ENCODE measurements around the gene SMIM41. TPM values are rescaled to one million over a fixed set of nuclear protein-coding genes. Genes with fewer than 3 reads are reported as not detected.

The SMIM41 gene
- total and polyA plus RNA-seq, 2 experiments from 2014 or later = not detected

DNA sequence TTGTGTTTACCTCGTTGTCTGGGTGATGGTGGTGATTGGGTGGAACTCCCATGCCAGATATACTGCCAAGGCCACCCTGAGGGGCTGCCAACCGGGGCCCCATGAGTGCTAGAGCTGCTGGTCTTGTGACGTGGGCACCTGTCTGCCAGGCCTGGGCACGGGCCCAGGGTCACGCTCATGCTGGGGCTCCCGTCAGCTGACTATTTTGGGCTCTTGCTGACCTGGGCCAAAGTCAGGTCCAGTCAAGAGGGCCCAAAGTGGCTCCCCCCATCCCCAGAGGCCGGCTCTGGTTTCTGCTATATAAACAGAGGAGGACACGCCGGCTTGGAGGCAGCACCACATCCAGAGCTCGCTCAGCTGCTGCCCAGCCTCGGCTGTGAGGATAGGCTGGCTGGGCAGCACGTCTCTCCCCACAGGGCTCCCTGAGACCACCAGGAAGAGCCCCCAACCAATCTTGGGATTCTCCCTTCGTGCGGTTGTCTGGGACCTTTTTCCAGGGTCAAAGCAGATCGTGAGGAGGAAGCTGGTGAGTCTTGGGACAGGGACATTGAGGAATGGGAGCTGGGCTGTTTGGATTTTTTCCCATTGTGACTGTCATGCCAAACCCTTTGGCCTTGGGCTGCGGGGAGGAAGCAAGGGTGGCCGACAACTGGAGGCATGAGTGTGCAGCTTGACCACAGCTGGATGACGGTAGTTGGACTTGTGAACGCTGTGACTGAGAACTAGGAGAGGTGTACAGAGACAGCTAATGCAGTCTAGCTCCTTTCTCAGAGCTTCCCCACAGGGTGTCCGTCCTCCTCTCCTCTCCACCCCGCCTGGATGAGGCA, 35.9 kb upstream of the SMIM41 start:
- peaks cover 22% of the 10 kb centered on the region; the same call in 1 of the 2 replicates for H3F3A ChIP-seq (ENCODE audit: insufficient read depth)
- DNase-seq = peak; percentile 81
- H3K36me3 ChIP-seq (ENCODE audit: low read depth) = no peaks in the 10 kb centered on the region
- peaks cover 6% of the 10 kb centered on the region for H3K79me2 ChIP-seq (ENCODE audit: insufficient read depth)
- no peaks in the 10 kb centered on the region for H3K27me3 ChIP-seq (replicated peaks; ENCODE audit: insufficient read depth)
- no peaks in the 10 kb centered on the region for H3K9me3 ChIP-seq (ENCODE audit: low read depth)
- peak overlapping the region; percentile 65 for H3K4me2 ChIP-seq (ENCODE audit: unreplicated experiment)
- TF ChIP-seq EZH2 (IDR thresholded peaks at IDR 0.05; ENCODE audit: insufficient read depth, poor library complexity, severe bottlenecking) (no peak), EZH2phosphoT487 (IDR thresholded peaks at IDR 0.05; ENCODE audit: insufficient read depth, low read depth) (no peak)
- H3K4me3 ChIP-seq = no peak overlapping the region
- 52 to 59% methylated on average over 17 to 21 of the region's 21 CpGs for WGBS, 2 experiments (ENCODE audit: low coverage in 1 of 2, low lambda C conversion rate in 2 of 2, missing lambda C conversion rate in 2 of 2)
- no peak overlapping the region for H2AFZ ChIP-seq
- H3K27ac ChIP-seq = peak overlapping the region; percentile 98
- no peaks in the 10 kb centered on the region for H4K20me1 ChIP-seq (ENCODE audit: insufficient read depth)
- H3K9ac ChIP-seq = peak overlapping the region; percentile 87
- peaks cover 19% of the 10 kb centered on the region for H3K4me1 ChIP-seq (ENCODE audit: insufficient read depth)
- in situ Hi-C loops (cut with MboI) = no loop called here
- no peaks in the 10 kb centered on the region for H3K9me2 ChIP-seq (ENCODE audit: insufficient read depth)

GRCh38 chr12:52044292-52044983, 35.1 kb upstream of the SMIM41 start:
- WGBS, 2 experiments (ENCODE audit: low coverage in 1 of 2, low lambda C conversion rate in 2 of 2, missing lambda C conversion rate in 2 of 2) = 22 to 23% methylated on average over 18 of the region's 18 CpGs
- Histone ChIP-seq H3K4me3 (0 out of 2 replicates have a peak overlapping the region, but pooled peaks have one; percentile 24), H3K4me1 (ENCODE audit: insufficient read depth) (peaks cover 19% of the 10 kb centered on the region), H3K9me3 (ENCODE audit: low read depth) (no peaks in the 10 kb centered on the region), H3K36me3 (ENCODE audit: low read depth) (no peaks in the 10 kb centered on the region), H4K20me1 (ENCODE audit: insufficient read depth) (no peaks in the 10 kb centered on the region), H3K27ac (peak overlapping the region; percentile 98), H3K27me3 (replicated peaks; ENCODE audit: insufficient read depth) (no peaks in the 10 kb centered on the region), H3K4me2 (ENCODE audit: unreplicated experiment) (peak overlapping the region; percentile 65), H3K9ac (peak overlapping the region; percentile 87), H2AFZ (no peak overlapping the region), H3F3A (ENCODE audit: insufficient read depth) (peaks cover 16% of the 10 kb centered on the region; the same call in 1 of the 2 replicates), H3K9me2 (ENCODE audit: insufficient read depth) (no peaks in the 10 kb centered on the region), H3K79me2 (ENCODE audit: insufficient read depth) (no peaks in the 10 kb centered on the region; the same call in 1 of the 2 replicates)
- peak; percentile 94 for DNase-seq
- TF ChIP-seq EZH2 (IDR thresholded peaks at IDR 0.05; ENCODE audit: insufficient read depth, poor library complexity, severe bottlenecking) (no peak), EZH2phosphoT487 (IDR thresholded peaks at IDR 0.05; ENCODE audit: insufficient read depth, low read depth) (no peak)
- in situ Hi-C loops (cut with MboI) = no loop called here

- H3K27ac ChIP-seq = no peak overlapping the region
These were observed 33.7 kb upstream of the SMIM41 start for GRCh38 chr12:52045794-52046199.

GRCh38 chr12:52046859-52047258, 32.6 kb upstream of the SMIM41 start:
- peaks cover 30% of the 10 kb centered on the region for H3K4me1 ChIP-seq (ENCODE audit: insufficient read depth)
- peaks cover 5% of the 10 kb centered on the region for H3K79me2 ChIP-seq (ENCODE audit: insufficient read depth)
- no peaks in the 10 kb centered on the region for H4K20me1 ChIP-seq (ENCODE audit: insufficient read depth)
- WGBS, 2 experiments (ENCODE audit: low coverage in 1 of 2, low lambda C conversion rate in 2 of 2, missing lambda C conversion rate in 2 of 2) = 92 to 98% methylated on average over 7 of the region's 7 CpGs
- no peak overlapping the region for H3K4me2 ChIP-seq (ENCODE audit: unreplicated experiment)
- H3K9me3 ChIP-seq (ENCODE audit: low read depth) = no peaks in the 10 kb centered on the region
- no peak for DNase-seq
- H3K9me2 ChIP-seq (ENCODE audit: insufficient read depth) = no peaks in the 10 kb centered on the region
- H3K27me3 ChIP-seq (replicated peaks; ENCODE audit: insufficient read depth) = no peaks in the 10 kb centered on the region
- peaks cover 21% of the 10 kb centered on the region for H3F3A ChIP-seq (ENCODE audit: insufficient read depth)
- TF ChIP-seq EZH2 (IDR thresholded peaks at IDR 0.05; ENCODE audit: insufficient read depth, poor library complexity, severe bottlenecking) (no peak), EZH2phosphoT487 (IDR thresholded peaks at IDR 0.05; ENCODE audit: insufficient read depth, low read depth) (no peak)
- no peak overlapping the region for H3K27ac ChIP-seq
- H3K9ac ChIP-seq = no peak overlapping the region
- H3K36me3 ChIP-seq (ENCODE audit: low read depth) = no peaks in the 10 kb centered on the region
- in situ Hi-C loops (cut with MboI) = no loop called here
- no peak overlapping the region for H2AFZ ChIP-seq
- no peak overlapping the region for H3K4me3 ChIP-seq

More at GRCh38 chr12:52045794-52046199, 33.7 kb upstream of the SMIM41 start:
- Histone ChIP-seq H3F3A (ENCODE audit: insufficient read depth) (peaks cover 16% of the 10 kb centered on the region; the same call in 1 of the 2 replicates), H3K36me3 (ENCODE audit: low read depth) (no peaks in the 10 kb centered on the region), H3K4me2 (ENCODE audit: unreplicated experiment) (no peak overlapping the region), H3K9me3 (ENCODE audit: low read depth) (no peaks in the 10 kb centered on the region), H3K9ac (peak overlapping the region; percentile 87), H3K9me2 (ENCODE audit: insufficient read depth) (no peaks in the 10 kb centered on the region), H3K4me3 (no peak overlapping the region), H3K4me1 (ENCODE audit: insufficient read depth) (peaks cover 26% of the 10 kb centered on the region), H4K20me1 (ENCODE audit: insufficient read depth) (no peaks in the 10 kb centered on the region), H3K79me2 (ENCODE audit: insufficient read depth) (no peaks in the 10 kb centered on the region; the same call in 1 of the 2 replicates), H2AFZ (no peak overlapping the region), H3K27me3 (replicated peaks; ENCODE audit: insufficient read depth) (no peaks in the 10 kb centered on the region)
- DNase-seq = no peak
- TF ChIP-seq EZH2phosphoT487 (IDR thresholded peaks at IDR 0.05; ENCODE audit: insufficient read depth, low read depth) (no peak), EZH2 (IDR thresholded peaks at IDR 0.05; ENCODE audit: insufficient read depth, poor library complexity, severe bottlenecking) (no peak)
- in situ Hi-C loops (cut with MboI) = no loop called here
- WGBS, 2 experiments (ENCODE audit: low coverage in 1 of 2, low lambda C conversion rate in 2 of 2, missing lambda C conversion rate in 2 of 2) = 40 to 55% methylated on average over 4 of the region's 4 CpGs
